SH-SY5Y (cell line): Measurements from ENCODE around the gene IFI6.

Experiments
- GATA2 ChIP-seq: IDR thresholded peaks from 2 replicates; pipeline ENCODE4 v1.6.1; 2011; ENCODE audit warnings: mild to moderate bottlenecking, low read depth, low read length
- GATA3 ChIP-seq: IDR thresholded peaks from 2 replicates; pipeline ENCODE4 v1.6.1; 2011; ENCODE audit warnings: low read depth, mild to moderate bottlenecking, low read length, moderate library complexity

GRCh38 chr1:27656157-27656893, 15.7 kb downstream of the IFI6 start:
- TF ChIP-seq GATA3 (no peak), GATA2 (no peak)
